ENCODE results near the gene SRCAP.
"Not testable (repeated sequence)": the region's sequence is repeated elsewhere in the genome, so short reads cannot be mapped to it uniquely, and the experiment has no call there.

The SRCAP gene

GRCh38 chr16:30663820-30664219 lies 35.2 kb upstream of the SRCAP start:
- no peak for DNase-seq (ENCODE audit: extremely low read depth in 1 of 2, low read depth in 1 of 2)

DNA sequence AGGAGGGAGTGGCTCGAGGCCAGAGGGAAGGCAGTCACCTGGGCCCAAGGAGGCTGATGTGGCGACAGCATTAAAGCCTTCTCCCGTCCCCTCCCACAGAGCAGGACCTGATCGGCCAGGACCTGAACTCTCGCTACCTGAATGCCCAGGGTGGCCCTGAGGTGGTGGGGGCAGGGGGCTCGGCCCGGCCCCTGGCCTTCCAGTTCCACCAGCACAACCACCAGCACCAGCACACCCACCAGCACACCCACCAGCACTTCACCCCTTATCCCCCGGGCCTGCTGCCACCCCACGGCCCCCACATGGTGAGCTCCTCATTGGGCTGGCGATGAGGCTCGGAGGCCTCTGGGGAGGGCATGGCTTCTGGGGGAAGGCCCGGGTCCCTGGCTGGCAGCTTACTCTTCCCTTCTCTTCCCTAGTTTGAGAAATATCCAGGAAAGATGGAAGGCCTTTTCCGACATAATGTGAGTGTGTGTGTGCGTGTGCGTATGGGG lies 34.3 kb upstream of the SRCAP start:
- no peak for DNase-seq (ENCODE audit: extremely low read depth in 1 of 2, low read depth in 1 of 2)

- DNase-seq (ENCODE audit: extremely low read depth in 1 of 2, low read depth in 1 of 2): no peak
Observed at GRCh38 chr16:30665155-30665829, 33.7 kb upstream of the SRCAP start.

DNA sequence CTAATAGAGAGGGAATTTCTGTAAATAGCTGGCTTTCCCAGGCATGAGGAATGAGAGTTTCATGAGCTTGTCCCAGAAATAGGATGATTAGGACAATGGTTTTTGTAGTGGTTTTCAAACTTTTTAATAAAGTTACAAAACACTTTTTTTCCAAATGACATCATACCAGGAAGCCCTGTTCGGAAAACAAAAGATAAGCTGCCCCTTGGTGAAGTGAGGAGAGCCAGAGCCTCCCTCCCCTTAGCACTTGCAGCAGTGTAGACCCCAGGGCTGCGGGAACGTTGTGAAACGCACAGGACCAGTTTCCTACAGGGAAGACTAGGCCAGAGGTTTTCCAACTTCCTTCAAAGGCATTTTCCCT lies 33.2 kb upstream of the SRCAP start:
- DNase-seq (ENCODE audit: extremely low read depth in 1 of 2, low read depth in 1 of 2): no peak

DNA sequence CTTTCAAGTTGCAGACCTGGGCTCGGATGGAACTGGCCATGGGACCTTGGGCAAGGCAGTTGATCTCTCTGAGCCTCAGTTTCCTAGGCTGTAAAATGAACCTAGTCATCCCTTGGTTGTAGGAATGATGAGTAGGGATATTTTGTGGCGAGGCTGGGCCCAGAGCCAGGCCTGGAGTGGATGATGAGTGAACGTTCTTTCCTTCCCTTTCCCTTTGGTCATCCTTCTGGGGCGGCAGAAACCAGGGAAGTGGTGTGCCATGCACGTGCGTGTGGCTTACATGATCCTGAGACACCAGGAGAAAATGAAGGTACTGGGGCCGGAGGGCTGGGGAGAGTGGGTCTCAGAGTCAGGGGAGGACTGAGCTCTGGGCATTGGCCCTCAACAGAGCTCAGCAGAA lies 32.3 kb upstream of the SRCAP start:
- DNase-seq (ENCODE audit: extremely low read depth in 1 of 2, low read depth in 1 of 2): no peak

- no peak for DNase-seq (ENCODE audit: extremely low read depth in 1 of 2, low read depth in 1 of 2)
Observed at GRCh38 chr16:30667361-30667905, 31.5 kb upstream of the SRCAP start.

- DNase-seq (ENCODE audit: extremely low read depth in 1 of 2, low read depth in 1 of 2): no peak
Observed at GRCh38 chr16:30668393-30668792, 30.6 kb upstream of the SRCAP start.

- DNase-seq (ENCODE audit: extremely low read depth in 1 of 2, low read depth in 1 of 2): no peak
Observed at GRCh38 chr16:30669026-30669902, 29.7 kb upstream of the SRCAP start.

DNA sequence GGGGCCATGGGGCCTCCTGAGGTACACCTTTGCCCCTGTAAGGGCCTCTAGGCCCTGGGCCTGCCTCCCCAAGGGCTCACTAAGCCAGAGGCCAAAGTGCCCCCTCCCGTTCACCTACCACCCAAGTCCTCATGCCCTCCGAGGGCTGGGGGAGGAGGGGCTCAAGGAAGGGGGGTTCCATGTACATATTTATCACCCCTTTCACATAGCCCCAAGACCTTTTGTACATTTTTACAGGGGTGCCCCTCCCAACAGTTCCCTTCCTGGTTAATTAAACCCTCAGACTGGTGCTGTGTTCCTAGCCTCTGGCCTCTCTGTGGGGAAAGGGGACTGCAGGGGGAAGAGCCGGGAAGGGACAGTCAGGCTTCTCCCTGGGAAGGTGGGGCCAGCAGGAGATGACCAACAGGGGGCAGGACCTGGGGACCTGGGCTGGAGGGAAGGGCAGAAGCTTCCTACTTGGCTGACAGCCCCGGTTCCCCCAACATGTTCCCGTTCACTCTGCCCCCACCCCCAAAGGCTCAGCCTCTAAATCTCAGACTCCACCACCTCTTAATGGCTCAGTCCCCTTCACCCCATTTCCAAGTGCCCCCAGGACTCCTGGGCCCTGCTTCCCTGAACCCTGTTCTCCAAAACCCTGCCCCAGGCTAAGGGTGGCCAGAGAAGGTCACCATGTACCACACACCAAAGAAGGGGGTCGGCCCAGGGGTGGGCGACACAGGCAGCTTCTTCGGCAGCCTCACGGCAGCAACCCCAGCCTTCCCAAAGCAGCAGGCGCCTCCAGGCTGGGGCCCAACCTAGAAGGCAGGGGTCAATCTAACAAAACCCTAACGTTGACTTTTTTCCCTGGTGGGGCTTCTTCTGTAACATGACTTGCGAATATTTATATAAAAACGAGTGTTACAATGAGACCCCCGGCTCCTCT lies 28.8 kb upstream of the SRCAP start:
- DNase-seq (ENCODE audit: extremely low read depth in 1 of 2, low read depth in 1 of 2): no peak

DNA sequence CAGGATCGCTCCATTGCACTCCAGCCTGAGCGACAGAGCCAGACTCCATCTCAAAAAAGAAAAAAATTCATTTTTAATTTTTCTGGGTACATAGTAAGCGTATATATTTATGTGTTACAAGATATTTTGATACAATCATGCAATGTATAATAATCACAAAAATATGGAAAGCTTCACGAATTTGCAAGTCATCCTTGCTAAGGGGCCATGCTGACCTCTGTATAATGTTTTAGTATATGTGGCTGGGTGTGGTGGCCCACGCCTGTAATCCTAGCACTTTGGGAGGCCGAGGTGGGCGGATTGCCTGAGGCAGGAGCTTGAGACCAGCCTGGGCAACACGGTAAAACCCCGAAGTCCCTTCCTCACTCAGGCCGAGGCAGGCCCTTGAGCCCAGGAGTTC lies 23.8 kb upstream of the SRCAP start:
- DNase-seq (ENCODE audit: extremely low read depth in 1 of 2, low read depth in 1 of 2): no peak

GRCh38 chr16:30677931-30678585 lies 20.9 kb upstream of the SRCAP start:
- no peak for DNase-seq (ENCODE audit: extremely low read depth in 1 of 2, low read depth in 1 of 2)

- DNase-seq (ENCODE audit: extremely low read depth in 1 of 2, low read depth in 1 of 2): no peak
Observed at GRCh38 chr16:30678586-30678970, 20.4 kb upstream of the SRCAP start.

GRCh38 chr16:30680326-30680725 lies 18.6 kb upstream of the SRCAP start:
- no peak for DNase-seq (ENCODE audit: extremely low read depth in 1 of 2, low read depth in 1 of 2)

- DNase-seq (ENCODE audit: extremely low read depth in 1 of 2, low read depth in 1 of 2): no peak
Observed at GRCh38 chr16:30688701-30689100, 10.3 kb upstream of the SRCAP start.

DNA sequence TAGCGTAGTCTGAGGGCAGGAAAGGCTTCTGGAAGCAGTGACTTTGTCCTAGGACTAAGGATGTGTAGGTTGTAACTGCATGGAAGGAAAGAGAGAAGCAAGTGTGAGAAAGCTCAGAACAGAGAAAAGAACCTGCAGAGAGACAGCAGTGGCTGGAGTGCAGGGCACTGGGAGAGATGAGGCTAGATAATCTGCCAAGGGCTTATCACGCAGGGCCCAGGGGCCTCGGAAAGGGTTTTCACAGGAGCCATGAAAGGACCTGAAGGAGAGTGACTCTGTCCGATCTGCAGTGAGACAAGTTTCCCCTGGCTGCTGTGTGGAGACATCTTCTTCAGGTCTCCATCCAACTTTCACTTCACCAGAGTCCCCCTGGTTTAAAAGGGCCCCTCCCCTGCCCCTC lies 7.1 kb upstream of the SRCAP start:
- DNase-seq (ENCODE audit: extremely low read depth in 1 of 2, low read depth in 1 of 2): no peak

DNA sequence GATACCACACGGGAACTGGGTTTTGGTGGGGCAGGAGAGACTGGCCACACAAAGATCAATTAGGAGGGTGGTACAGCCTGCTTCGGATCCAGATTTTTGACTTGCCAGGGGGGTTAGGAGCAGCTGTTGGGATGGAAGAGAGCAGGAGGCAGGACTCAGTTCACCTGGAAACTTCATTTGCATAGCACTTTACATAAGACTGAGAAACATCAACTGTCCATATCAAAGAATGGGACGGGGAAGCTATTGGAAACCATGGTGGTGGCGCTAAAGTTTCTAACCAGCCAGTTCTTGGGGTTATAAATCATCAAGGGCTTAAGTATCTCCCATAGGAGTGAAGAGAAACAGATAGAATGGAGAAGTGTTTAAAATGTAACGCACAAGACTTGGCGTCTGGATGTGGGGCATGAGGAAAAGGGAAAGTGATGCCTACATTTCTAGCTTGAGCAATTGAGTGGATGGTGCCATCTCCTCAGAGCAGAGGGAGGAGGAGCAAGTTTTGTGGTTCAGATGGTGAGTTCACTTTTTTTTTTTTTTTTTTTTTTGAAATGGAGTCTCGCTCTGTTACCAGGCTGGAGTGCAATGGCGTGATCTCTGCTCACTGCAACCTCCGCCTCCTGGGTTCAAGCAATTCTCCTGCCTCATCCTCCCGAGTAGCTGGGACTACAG lies 6.4 kb upstream of the SRCAP start:
- DNase-seq (ENCODE audit: extremely low read depth in 1 of 2, low read depth in 1 of 2): no peak

DNA sequence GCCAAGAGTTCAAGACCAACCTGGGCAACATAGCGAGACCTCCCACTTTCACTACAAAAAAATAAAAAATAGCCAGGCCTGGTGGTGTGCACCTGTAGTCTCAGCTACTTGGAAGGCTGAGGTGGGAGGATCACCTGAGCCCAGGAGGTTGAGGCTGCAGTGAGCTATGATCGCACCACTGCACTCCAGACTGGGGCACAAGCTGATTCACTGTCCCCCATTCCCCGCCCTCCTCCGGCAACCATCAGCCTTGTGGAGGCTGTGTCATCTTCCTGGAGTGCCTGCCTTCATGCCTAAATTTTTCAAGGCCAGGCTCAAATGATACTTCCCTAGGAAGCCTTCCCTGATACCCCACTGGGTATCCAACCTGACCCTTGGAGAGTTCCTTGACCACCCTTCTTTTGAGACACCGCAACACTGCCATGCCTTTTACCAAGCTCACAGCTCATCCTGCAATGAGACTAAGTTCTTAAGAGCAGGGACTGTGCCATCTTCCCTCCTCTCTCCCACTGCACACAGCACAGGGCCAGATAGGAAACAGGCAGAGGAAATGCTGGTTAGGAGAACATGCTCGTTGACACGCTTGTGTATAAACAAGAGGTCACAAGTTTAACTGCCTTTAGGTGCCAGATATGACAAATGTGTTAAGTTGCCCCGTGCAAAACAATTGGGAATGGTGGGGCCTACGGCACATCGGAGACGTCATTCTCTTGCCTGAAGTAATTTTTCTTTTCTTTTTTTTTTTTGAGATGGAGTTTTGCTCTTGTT lies 3.9 kb upstream of the SRCAP start:
- no peak for DNase-seq (ENCODE audit: extremely low read depth in 1 of 2, low read depth in 1 of 2)

DNA sequence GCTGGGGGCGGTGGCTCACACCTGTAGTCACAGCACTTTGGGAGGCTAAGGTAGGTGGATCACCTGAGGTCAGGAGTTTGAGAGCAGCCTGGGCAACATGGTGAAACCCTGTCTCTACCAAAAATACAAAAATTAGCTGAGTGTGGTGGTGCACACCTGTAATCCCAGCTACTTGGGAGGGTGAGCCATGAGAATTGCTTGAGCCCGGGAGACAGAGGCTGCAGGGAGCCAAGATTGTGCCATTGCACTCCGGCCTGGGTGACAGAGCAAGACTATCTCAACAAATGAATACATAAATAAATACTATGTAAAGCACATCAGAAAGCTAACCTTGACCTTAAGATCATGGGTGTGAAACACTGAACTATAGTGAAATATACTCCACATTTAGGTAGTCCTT lies 2.3 kb upstream of the SRCAP start:
- not testable (repeated sequence) for DNase-seq (ENCODE audit: extremely low read depth in 1 of 2, low read depth in 1 of 2)
